Subcutaneous adipose tissue (tissue), 4 donors: ENCODE data around the gene TGFBR3. TPM values are rescaled to one million over a fixed set of nuclear protein-coding genes. Genes with fewer than 3 reads are reported as not detected.

ENCODE experiments used
- CTCF ChIP-seq: fragments of 450-650 bp; IDR thresholded peaks from one replicate; pipeline ENCODE4 v1.5.1; 2016; ENCODE audit warnings: low read depth, mild to moderate bottlenecking, control low read depth, antibody characterized with exemption, moderate library complexity
- total RNA-seq, 4 donors: library from RNA; depleted of rRNA; stranded (reverse); fragments of >200 nt; gene quantifications; one replicate each; pipeline ENCODE4 v1.1.0, GENCODE V29; 2016

Gene TGFBR3
- total RNA-seq, 4 donors from 2014 or later, result 206 to 374 (median 284) TPM

DNA sequence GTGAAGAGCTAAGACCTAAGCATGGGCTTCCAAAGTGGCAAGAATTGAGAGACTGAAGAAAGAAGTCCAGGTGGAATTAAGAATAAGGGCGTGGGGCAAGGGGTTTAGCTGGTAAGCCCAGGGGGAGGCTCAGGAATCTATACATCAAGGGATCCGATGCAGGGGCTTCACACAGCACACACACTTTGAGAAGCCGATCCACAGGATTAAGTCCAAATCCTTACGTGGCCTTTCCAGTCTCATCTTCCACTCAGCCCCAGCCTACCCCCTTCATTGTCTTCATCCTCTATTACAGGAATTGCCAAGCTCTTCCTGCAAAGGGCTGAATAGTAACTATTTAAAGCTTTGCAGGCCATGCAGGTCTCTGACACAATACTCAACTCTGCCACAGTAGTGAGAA is 101.3 kb downstream of the TGFBR3 start:
- TF ChIP-seq CTCF, result no peak

GRCh38 chr1:91784191-91784590 is 101.8 kb downstream of the TGFBR3 start:
- no peak for TF ChIP-seq CTCF

- no peak for TF ChIP-seq CTCF
Observed at GRCh38 chr1:91783423-91784170, 102.4 kb downstream of the TGFBR3 start.

DNA sequence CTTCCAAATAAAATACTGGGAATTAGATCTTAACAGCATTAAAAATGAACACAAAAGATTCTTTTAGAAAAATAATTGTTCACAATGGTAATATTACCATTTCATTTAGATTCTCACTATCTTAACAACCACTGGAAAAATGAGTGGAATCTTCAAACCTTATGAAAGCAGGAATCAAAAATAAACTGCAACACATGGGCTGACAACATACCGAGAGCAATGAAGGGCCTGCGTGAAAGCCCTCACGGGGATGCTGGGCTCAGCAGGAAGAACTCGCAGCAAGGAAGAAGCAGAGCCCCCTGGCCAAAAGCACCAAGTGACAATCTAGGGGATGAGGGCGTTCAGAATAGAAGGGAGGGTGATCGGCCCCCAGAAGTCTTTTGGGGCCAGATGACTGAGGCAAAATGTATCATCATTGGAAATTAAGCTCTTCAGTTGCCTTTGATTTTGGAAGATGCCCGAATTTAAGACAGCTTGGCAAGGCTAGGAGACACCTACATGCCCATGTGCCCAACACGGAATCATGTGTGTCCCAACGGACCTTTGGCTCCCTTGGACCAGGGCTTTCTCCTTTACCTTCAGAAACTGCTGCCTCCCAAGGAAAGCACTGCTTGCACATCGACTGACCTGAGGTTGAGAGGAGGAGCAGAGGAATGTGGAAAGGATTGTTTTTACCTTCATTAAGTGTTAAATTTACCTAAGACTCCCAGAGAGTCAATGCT is 103.9 kb downstream of the TGFBR3 start:
- no peak for TF ChIP-seq CTCF

GRCh38 chr1:91781371-91781825 is 104.6 kb downstream of the TGFBR3 start:
- no peak for TF ChIP-seq CTCF

DNA sequence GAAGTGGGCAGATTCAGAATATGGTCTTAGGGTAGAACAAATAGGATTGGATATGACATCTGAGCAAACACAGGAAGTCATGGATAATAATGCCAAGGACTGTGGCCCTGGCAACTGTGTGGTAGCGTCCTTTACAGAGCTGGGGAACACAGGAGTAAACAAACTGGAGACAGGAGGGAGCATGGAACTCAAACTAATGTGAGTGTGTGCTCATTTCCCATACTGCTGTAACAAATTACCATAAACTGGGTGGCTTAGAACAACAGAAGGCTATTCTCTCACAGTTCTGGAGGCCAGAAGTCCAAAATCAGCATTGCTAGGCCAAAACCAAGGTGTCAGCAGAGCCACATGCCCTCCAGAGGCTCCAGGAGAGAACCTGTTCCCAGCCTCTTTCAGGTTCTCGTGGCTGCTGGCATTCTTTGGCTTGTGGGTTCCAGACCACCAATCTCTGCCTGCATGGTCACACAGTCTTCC is 106.4 kb downstream of the TGFBR3 start:
- TF ChIP-seq CTCF, result no peak

DNA sequence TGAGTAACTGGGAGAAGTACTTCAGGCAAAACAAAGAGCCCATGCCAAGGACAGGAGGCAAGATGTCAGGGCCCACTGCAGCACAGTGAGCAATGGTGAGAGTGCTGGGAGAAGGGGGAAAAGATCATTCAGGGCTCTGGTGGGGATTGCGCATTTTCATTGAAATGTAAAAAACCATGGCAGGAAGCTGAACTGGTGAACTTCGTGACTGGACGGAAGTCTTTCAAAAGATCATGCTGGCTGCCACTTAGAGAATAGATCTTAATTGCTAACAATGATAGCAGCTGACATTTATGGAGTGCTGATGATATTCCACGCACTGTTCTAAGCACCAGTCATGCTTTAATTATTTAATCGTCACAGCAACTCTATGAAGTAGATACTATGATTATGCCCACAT is 107.0 kb downstream of the TGFBR3 start:
- TF ChIP-seq CTCF, result no peak
